ENCODE data around the gene NDUFA13. TPM values are rescaled to one million over a fixed set of nuclear protein-coding genes. Genes with fewer than 3 reads are reported as not detected.

NDUFA13 gene
- total RNA-seq, 1 donor from 2014 or later: 47.9 TPM

GRCh38 chr19:19487077-19487949 is 28.7 kb upstream of the NDUFA13 start:
- Histone ChIP-seq H3K36me3 (no peaks in the 10 kb centered on the region), H3K27me3 (no peaks in the 10 kb centered on the region), H3K4me1 (peaks cover 57% of the 10 kb centered on the region), H3K9me3 (no peaks in the 10 kb centered on the region), H3K4me3 (no peak overlapping the region), H3K27ac (no peak overlapping the region)
- no peak for DNase-seq (ENCODE audit: extremely low spot score in 2 of 2)
- TF ChIP-seq CTCF (IDR thresholded peaks at IDR 0.05) (no peak), POLR2A (IDR thresholded peaks at IDR 0.05) (no peak), POLR2AphosphoS5 (IDR thresholded peaks at IDR 0.05; ENCODE audit: insufficient read depth in 1 of 2, low read depth in 1 of 2) (no peak)
- intact Hi-C loops (cut with DNase I): loop anchor here (10.0 kb wide), 1 partner anchor 83 kb away; the partner anchor contains the start of gene GATAD2A

GRCh38 chr19:19487950-19488874 is 27.8 kb upstream of the NDUFA13 start:
- H3K9me3 ChIP-seq: no peaks in the 10 kb centered on the region
- H3K4me1 ChIP-seq: peaks cover 57% of the 10 kb centered on the region
- H3K4me3 ChIP-seq: no peak overlapping the region
- no peaks in the 10 kb centered on the region for H3K27me3 ChIP-seq
- H3K27ac ChIP-seq: peak overlapping the region; percentile 75
- H3K36me3 ChIP-seq: peaks cover 0 to 3% of the 10 kb centered on the region in 2 donors
- no peak for DNase-seq (ENCODE audit: extremely low spot score in 2 of 2)
- TF ChIP-seq POLR2A (IDR thresholded peaks at IDR 0.05): no peak
- no peak for TF ChIP-seq POLR2AphosphoS5 (IDR thresholded peaks at IDR 0.05; ENCODE audit: insufficient read depth in 1 of 2, low read depth in 1 of 2)
- TF ChIP-seq CTCF (IDR thresholded peaks at IDR 0.05): no peak
- intact Hi-C loops (cut with DNase I): loop anchor here (10.0 kb wide), 1 partner anchor 83 kb away; the partner anchor contains the start of gene GATAD2A

GRCh38 chr19:19488875-19489690 is 26.9 kb upstream of the NDUFA13 start:
- peak; percentile 40 to 68 for TF ChIP-seq POLR2AphosphoS5 (IDR thresholded peaks at IDR 0.05; ENCODE audit: insufficient read depth in 1 of 2, low read depth in 1 of 2)
- TF ChIP-seq CTCF (IDR thresholded peaks at IDR 0.05): peak in 1 of 3 experiments; percentile 24
- TF ChIP-seq POLR2A (IDR thresholded peaks at IDR 0.05): no peak
- Histone ChIP-seq H3K36me3 (peaks cover 0 to 12% of the 10 kb centered on the region in 2 donors), H3K4me1 (peaks cover 57% of the 10 kb centered on the region), H3K9me3 (no peaks in the 10 kb centered on the region), H3K4me3 (peak overlapping the region; percentile 5 to 19), H3K27me3 (no peaks in the 10 kb centered on the region), H3K27ac (peak overlapping the region; percentile 75)
- DNase-seq (ENCODE audit: extremely low spot score in 2 of 2): no peak
- intact Hi-C loops (cut with DNase I): loop anchor here (10.0 kb wide), 1 partner anchor 84 kb away; the partner anchor contains the start of gene GATAD2A

GRCh38 chr19:19489804-19490204 is 26.2 kb upstream of the NDUFA13 start:
- intact Hi-C loops (cut with DNase I): loop anchor here (5.0 to 10.0 kb wide), 2 partner anchors 85 to 123 kb away; partner anchors contain the start of gene GATAD2A
- Histone ChIP-seq H3K27me3 (no peaks in the 10 kb centered on the region), H3K9me3 (no peaks in the 10 kb centered on the region), H3K4me3 (peak overlapping the region in 1 of 2 donors; percentile 9), H3K36me3 (peaks cover 0 to 18% of the 10 kb centered on the region in 2 donors), H3K4me1 (peaks cover 57% of the 10 kb centered on the region), H3K27ac (peak overlapping the region; percentile 75)
- DNase-seq (ENCODE audit: extremely low spot score in 2 of 2): no peak
- TF ChIP-seq POLR2A (IDR thresholded peaks at IDR 0.05) (no peak), CTCF (IDR thresholded peaks at IDR 0.05) (no peak), POLR2AphosphoS5 (IDR thresholded peaks at IDR 0.05; ENCODE audit: insufficient read depth in 1 of 2, low read depth in 1 of 2) (no peak)
